Measurements from ENCODE around the gene FDX2.

Gene FDX2

DNA sequence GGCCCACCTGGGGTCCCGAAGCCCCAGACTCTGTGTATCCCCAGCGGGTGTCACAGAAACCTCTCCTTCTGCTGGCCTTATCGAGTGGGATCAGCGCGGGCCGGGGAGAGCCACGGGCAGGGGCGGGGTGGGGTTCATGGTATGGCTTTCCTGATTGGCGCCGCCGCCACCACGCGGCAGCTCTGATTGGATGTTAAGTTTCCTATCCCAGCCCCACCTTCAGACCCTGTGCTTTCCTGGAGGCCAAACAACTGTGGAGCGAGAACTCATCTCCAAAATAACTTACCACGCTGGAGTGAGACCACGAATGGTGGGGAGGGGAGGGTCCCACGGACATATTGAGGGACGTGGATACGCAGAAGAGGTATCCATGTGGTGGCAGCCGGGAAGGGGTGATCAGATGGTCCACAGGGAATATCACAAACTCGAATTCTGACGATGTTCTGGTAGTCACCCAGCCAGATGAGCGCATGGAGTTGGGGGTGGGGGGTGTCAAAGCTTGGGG is 27.1 kb downstream of the FDX2 start:
- CTCF ChIA-PET = interaction anchor here (0.6 to 6.3 kb wide), 14 partner anchors 10 to 129 kb away, joined by 3 to 54 read pairs (median 5); partner anchors contain the start of genes ICAM1 and RAVER1
- POLR2A ChIA-PET = interaction anchor here (1.0 to 4.0 kb wide), 6 partner anchors 8 to 92 kb away, joined by 3 to 84 read pairs (median 7); partner anchors contain the start of genes ICAM1, RAVER1 and TYK2
- TF ChIP-seq, protein P1, sequence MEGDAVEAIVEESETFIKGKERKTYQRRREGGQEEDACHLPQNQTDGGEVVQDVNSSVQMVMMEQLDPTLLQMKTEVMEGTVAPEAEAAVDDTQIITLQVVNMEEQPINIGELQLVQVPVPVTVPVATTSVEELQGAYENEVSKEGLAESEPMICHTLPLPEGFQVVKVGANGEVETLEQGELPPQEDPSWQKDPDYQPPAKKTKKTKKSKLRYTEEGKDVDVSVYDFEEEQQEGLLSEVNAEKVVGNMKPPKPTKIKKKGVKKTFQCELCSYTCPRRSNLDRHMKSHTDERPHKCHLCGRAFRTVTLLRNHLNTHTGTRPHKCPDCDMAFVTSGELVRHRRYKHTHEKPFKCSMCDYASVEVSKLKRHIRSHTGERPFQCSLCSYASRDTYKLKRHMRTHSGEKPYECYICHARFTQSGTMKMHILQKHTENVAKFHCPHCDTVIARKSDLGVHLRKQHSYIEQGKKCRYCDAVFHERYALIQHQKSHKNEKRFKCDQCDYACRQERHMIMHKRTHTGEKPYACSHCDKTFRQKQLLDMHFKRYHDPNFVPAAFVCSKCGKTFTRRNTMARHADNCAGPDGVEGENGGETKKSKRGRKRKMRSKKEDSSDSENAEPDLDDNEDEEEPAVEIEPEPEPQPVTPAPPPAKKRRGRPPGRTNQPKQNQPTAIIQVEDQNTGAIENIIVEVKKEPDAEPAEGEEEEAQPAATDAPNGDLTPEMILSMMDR (IDR thresholded peaks at IDR 0.05; ENCODE audit: control extremely low read depth, extremely low read depth, low read depth, missing control alignments) = no peak
- DNase-seq (ENCODE audit: extremely low spot score) = peak; percentile 78

DNA sequence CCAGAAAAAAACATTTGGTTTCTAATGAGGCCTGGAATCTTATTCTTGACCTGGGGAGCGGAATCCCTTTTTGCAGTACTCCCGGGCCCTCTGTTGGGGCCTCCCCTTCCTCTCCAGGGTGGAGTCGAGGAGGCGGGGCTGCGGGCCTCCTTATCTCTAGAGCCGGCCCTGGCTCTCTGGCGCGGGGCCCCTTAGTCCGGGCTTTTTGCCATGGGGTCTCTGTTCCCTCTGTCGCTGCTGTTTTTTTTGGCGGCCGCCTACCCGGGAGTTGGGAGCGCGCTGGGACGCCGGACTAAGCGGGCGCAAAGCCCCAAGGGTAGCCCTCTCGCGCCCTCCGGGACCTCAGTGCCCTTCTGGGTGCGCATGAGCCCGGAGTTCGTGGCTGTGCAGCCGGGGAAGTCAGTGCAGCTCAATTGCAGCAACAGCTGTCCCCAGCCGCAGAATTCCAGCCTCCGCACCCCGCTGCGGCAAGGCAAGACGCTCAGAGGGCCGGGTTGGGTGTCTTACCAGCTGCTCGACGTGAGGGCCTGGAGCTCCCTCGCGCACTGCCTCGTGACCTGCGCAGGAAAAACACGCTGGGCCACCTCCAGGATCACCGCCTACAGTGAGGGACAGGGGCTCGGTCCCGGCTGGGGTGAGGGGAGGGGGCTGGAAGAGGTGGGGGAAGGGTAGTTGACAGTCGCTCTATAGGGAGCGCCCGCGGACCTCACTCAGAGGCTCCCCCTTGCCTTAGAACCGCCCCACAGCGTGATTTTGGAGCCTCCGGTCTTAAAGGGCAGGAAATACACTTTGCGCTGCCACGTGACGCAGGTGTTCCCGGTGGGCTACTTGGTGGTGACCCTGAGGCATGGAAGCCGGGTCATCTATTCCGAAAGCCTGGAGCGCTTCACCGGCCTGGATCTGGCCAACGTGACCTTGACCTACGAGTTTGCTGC is 28.7 kb downstream of the FDX2 start, which contains the start of gene ICAM4:
Gene ICAM4, plus strand, starts transcription at position 153 of the 935 bp plus-strand sequence. Its CDS starts 58 bp downstream, at position 211.
- peak; percentile 59 for DNase-seq (ENCODE audit: extremely low spot score)
- POLR2A ChIA-PET = interaction anchor here (0.5 to 4.0 kb wide), 4 partner anchors 10 to 145 kb away, joined by 3 to 84 read pairs (median 7); partner anchors contain the start of gene ICAM1
- TF ChIP-seq, protein P1 (IDR thresholded peaks at IDR 0.05; ENCODE audit: control extremely low read depth, extremely low read depth, low read depth, missing control alignments) = no peak
- CTCF ChIA-PET = interaction anchor here (1.2 to 6.3 kb wide), 7 partner anchors 9 to 129 kb away, joined by 4 to 54 read pairs (median 7); partner anchors contain the start of gene ICAM1

DNA sequence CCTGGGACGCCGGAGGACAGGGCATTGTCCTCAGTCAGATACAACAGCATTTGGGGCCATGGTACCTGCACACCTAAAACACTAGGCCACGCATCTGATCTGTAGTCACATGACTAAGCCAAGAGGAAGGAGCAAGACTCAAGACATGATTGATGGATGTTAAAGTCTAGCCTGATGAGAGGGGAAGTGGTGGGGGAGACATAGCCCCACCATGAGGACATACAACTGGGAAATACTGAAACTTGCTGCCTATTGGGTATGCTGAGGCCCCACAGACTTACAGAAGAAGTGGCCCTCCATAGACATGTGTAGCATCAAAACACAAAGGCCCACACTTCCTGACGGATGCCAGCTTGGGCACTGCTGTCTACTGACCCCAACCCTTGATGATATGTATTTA is 30.4 kb downstream of the FDX2 start:
- TF ChIP-seq, protein P1 (IDR thresholded peaks at IDR 0.05; ENCODE audit: control extremely low read depth, extremely low read depth, low read depth, missing control alignments) = no peak
- ChIA-PET CTCF (interaction anchor here (0.6 to 6.3 kb wide), 6 partner anchors 15 to 108 kb away, joined by 3 to 54 read pairs (median 6); partner anchors contain the start of gene ICAM1), POLR2A (interaction anchor here (1.8 to 3.9 kb wide), 2 partner anchors 9 to 14 kb away, joined by 9 to 18 read pairs; partner anchors contain the start of gene ICAM1)
- DNase-seq (ENCODE audit: extremely low spot score) = no peak

DNA sequence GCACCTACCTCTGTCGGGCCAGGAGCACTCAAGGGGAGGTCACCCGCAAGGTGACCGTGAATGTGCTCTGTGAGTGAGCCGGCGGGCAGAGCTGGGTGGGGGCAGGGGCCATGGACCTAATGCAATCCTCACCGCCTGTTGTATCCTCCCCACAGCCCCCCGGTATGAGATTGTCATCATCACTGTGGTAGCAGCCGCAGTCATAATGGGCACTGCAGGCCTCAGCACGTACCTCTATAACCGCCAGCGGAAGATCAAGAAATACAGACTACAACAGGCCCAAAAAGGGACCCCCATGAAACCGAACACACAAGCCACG is 30.9 kb downstream of the FDX2 start:
- ChIA-PET POLR2A (interaction anchor here (0.6 to 3.9 kb wide), 4 partner anchors 11 to 33 kb away, joined by 3 to 18 read pairs (median 4); partner anchors contain the start of gene ICAM1), CTCF (interaction anchor here (1.5 to 6.3 kb wide), 4 partner anchors 14 to 109 kb away, joined by 3 to 54 read pairs (median 12); partner anchors contain the start of gene ICAM1)
- TF ChIP-seq, protein P1 (IDR thresholded peaks at IDR 0.05; ENCODE audit: control extremely low read depth, extremely low read depth, low read depth, missing control alignments) = no peak
- DNase-seq (ENCODE audit: extremely low spot score) = no peak

DNA sequence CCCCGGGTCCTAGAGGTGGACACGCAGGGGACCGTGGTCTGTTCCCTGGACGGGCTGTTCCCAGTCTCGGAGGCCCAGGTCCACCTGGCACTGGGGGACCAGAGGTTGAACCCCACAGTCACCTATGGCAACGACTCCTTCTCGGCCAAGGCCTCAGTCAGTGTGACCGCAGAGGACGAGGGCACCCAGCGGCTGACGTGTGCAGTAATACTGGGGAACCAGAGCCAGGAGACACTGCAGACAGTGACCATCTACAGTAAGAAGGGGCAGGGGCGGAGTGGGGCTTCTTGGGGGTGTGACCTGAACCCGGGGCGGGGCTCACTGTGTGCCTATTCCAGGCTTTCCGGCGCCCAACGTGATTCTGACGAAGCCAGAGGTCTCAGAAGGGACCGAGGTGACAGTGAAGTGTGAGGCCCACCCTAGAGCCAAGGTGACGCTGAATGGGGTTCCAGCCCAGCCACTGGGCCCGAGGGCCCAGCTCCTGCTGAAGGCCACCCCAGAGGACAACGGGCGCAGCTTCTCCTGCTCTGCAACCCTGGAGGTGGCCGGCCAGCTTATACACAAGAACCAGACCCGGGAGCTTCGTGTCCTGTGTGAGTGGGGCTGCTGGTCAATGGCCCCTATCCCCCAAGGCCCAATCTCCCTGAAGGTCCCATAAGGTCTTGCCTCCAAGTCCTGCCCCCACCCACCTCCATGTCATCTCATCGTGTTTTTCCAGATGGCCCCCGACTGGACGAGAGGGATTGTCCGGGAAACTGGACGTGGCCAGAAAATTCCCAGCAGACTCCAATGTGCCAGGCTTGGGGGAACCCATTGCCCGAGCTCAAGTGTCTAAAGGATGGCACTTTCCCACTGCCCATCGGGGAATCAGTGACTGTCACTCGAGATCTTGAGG is 31.5 kb downstream of the FDX2 start:
- TF ChIP-seq, protein P1 (IDR thresholded peaks at IDR 0.05; ENCODE audit: control extremely low read depth, extremely low read depth, low read depth, missing control alignments) = no peak
- POLR2A ChIA-PET = interaction anchor here (0.6 to 3.9 kb wide), 5 partner anchors 7 to 34 kb away, joined by 3 to 18 read pairs (median 4); partner anchors contain the start of gene ICAM1
- CTCF ChIA-PET = interaction anchor here (1.5 to 6.3 kb wide), 5 partner anchors 14 to 109 kb away, joined by 3 to 54 read pairs (median 10); partner anchors contain the start of gene ICAM1
- no peak for DNase-seq (ENCODE audit: extremely low spot score)

Measured in GM10248 (cell line).